Activated T-helper 2 cell treated with anti-CD3 and anti-CD28 coated beads, Interferon-gamma antibody, Interleukin-2, Interleukin-4, amounts not matched to agents 10 μg/mL and 5 μg/mL and 100 μg/mL, durations not matched to agents 14 hours and 24 hours and 36 hours (primary cell): Measurements from ENCODE around the gene FIZ1. TPM values are rescaled to one million over a fixed set of nuclear protein-coding genes. Genes with fewer than 3 reads are reported as not detected.
"Not testable (repeated sequence)": the region's sequence is repeated elsewhere in the genome, so short reads cannot be mapped to it uniquely, and the experiment has no call there.

ENCODE experiments used
- DNase-seq: peaks from one replicate; pipeline ENCODE4 v3.0.0; 2021; ENCODE audit warnings: low spot score
- H3K27ac Mint-ChIP-seq: one replicate; pipeline ENCODE4 v1.8.0; 2021; ENCODE audit warnings: mixed read lengths
- H3K27me3 Mint-ChIP-seq: one replicate; pipeline ENCODE4 v1.8.0; 2021; ENCODE audit warnings: low read depth, mixed read lengths
- H3K36me3 Mint-ChIP-seq: one replicate; pipeline ENCODE4 v1.8.0; 2021; ENCODE audit warnings: low read depth, mixed read lengths
- H3K4me1 Mint-ChIP-seq: one replicate; pipeline ENCODE4 v1.8.0; 2021; ENCODE audit warnings: low read depth, mixed read lengths
- H3K4me3 Mint-ChIP-seq: one replicate; pipeline ENCODE4 v1.8.0; 2021; ENCODE audit warnings: low read depth, mild to moderate bottlenecking, moderate library complexity, mixed read lengths
- H3K9me3 Mint-ChIP-seq: one replicate; pipeline ENCODE4 v1.8.0; 2021; ENCODE audit warnings: mixed read lengths
- intact Hi-C: fragments of 100-400 bp; cut with micrococcal nuclease; formaldehyde crosslinking; loops from one replicate; pipeline ENCODE4 v1.15.1; 2023
- total RNA-seq: library from RNA; stranded (reverse); gene quantifications from 2 replicates; pipeline ENCODE4 v1.2.3, GENCODE V29; 2022

FIZ1 gene
- total RNA-seq, 1 donor from 2014 or later: 18.9 TPM

DNA sequence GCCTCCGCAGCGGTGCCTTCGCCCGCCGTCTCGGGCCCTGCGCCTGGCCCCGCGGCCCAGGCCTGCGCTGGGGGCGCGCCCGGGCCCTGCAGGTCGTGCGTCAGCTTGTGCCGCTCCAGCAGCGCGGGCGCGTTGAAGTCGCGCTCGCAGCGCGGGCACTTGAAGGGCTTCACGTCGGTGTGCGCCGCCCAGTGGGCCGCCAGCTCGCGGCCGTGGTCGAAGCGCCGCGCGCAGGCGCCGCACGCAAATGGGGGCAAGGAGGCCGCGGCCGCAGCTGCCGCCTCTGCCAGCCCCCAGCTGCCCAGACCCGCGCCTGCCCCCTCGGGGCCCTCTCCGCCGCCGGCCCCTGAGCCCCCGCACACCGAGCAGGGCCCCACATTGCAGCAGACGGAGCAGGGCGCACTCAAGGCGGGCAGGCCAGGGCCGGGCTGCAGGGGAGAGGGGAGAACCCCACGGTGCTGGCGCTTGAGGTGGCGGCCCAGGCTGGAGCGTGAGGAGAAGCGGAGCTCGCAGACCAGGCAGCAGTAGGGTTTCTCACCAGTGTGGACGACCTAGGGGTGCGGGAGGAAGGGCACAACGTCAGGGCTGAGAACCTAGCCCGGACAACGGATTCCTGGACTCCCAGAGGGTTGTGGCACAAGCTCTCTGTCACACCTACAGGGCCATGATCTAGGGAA is 6.1 kb downstream of the FIZ1 start:
- Mint-ChIP-seq H3K9me3 (no peaks in the 10 kb centered on the region), H3K27me3 (no peaks in the 10 kb centered on the region), H3K27ac (no peak overlapping the region), H3K4me3 (no peak overlapping the region), H3K4me1 (peaks cover 2% of the 10 kb centered on the region), H3K36me3 (peaks cover 44% of the 10 kb centered on the region)
- DNase-seq: no peak
- intact Hi-C loops: no loop called here

DNA sequence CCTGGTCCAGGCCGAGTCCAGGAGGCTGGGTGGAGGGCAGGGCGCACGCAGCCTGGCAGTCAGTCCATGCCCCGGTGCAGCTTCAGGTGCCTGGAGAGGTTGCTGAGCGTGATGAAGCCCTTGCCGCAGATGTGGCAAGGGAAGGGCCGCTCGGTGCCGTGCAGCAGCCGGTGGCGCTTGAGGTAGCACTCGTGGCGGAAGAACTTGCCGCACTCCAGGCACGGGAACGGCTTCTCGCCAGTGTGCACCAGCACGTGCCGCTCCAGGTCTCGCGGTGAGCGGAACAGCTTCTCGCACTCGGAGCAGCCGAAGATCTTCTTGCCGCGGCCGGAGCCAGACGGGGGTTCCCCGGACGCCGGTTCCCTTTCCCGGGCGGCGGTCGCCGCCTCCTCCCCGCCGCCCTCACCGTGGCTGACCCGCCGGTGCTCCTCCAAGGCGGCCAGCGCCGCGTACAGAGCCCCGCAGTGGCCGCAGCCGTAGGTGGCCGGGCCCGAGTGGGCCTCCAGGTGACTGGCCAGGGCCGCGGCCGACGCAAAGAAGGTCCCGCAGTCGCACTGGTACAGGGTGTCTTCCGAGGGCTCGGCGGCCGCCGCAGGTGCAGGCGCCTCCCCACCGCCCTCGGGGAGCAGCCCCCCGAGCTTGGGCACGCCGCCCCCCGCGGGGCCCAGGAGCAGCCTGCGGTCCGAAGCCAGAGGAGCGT is 6.8 kb downstream of the FIZ1 start:
- Mint-ChIP-seq H3K9me3 (no peaks in the 10 kb centered on the region), H3K27me3 (no peaks in the 10 kb centered on the region), H3K36me3 (peaks cover 39% of the 10 kb centered on the region), H3K4me3 (no peak overlapping the region), H3K4me1 (peaks cover 2% of the 10 kb centered on the region), H3K27ac (no peak overlapping the region)
- no peak for DNase-seq
- intact Hi-C loops: no loop called here

DNA sequence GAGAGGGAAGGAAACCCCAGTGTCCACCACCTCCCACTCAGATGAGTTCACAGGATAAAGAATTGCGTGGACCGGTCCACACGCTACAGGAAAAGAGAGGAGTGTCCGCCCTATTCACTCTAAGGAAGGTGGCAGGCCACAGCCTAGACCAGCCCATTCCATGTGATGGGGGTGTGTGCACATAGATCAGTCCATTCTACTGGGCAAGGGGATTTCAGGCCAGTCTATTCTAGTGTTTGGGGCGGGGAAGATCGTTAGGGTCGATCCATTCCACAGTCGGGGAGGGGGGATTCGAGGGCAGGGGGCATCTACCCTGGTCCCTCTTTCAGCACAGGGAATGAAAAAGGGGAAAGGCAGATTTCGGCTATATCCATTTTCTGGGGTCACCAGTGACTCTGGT is 7.8 kb downstream of the FIZ1 start:
- DNase-seq: no peak
- Mint-ChIP-seq H3K36me3 (peaks cover 32% of the 10 kb centered on the region), H3K4me3 (no peak overlapping the region), H3K27me3 (peaks cover 5% of the 10 kb centered on the region), H3K9me3 (no peaks in the 10 kb centered on the region), H3K27ac (no peak overlapping the region), H3K4me1 (peaks cover 7% of the 10 kb centered on the region)
- intact Hi-C loops: no loop called here

DNA sequence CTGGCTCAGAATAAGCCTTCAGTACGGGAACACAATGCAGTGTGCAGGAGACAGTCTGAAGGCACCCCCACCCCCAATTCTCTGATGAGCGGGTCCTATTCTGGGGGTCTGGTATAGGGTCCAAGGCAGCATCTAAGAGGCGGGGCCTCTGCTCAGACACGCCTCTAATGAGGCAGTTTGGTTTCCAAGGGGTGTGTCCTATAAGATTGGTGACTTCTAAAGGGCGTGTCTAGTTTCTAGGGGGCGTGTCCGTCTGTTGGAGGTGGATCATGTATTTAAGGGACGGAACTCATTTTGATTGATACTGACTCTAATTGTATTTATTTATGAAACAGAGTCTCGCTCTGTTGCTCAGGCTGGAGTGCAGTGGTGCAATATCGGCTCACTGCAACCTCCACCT is 8.7 kb downstream of the FIZ1 start:
- no peak overlapping the region for H3K27ac Mint-ChIP-seq
- no peaks in the 10 kb centered on the region for H3K9me3 Mint-ChIP-seq
- DNase-seq: no peak
- H3K4me1 Mint-ChIP-seq: peaks cover 11% of the 10 kb centered on the region
- intact Hi-C loops: no loop called here
- no peak overlapping the region for H3K4me3 Mint-ChIP-seq
- H3K36me3 Mint-ChIP-seq: peaks cover 23% of the 10 kb centered on the region
- H3K27me3 Mint-ChIP-seq: peaks cover 6% of the 10 kb centered on the region

DNA sequence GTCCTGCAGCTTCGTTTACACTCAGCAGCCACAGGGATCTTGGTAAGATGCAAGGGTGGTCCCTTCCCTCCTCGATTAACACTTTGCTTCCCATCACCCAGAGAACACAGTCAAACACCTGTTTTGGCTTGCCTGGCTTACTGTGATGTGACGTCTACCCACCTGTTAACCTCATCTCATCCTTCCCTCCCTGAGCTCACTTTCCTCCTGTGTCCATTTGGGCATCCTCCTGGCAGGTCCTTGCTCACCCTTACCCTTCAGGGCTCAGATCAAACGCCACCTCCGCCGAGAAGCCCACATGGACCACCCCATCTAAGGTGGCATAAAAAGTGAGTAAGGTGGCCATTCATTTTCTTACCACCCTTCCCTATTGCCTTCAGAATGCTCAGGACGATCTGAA is 9.2 kb downstream of the FIZ1 start:
- H3K27me3 Mint-ChIP-seq: peaks cover 11% of the 10 kb centered on the region
- no peaks in the 10 kb centered on the region for H3K9me3 Mint-ChIP-seq
- H3K4me3 Mint-ChIP-seq: no peak overlapping the region
- peaks cover 14% of the 10 kb centered on the region for H3K4me1 Mint-ChIP-seq
- H3K27ac Mint-ChIP-seq: no peak overlapping the region
- peaks cover 18% of the 10 kb centered on the region for H3K36me3 Mint-ChIP-seq
- DNase-seq: no peak
- intact Hi-C loops: no loop called here

DNA sequence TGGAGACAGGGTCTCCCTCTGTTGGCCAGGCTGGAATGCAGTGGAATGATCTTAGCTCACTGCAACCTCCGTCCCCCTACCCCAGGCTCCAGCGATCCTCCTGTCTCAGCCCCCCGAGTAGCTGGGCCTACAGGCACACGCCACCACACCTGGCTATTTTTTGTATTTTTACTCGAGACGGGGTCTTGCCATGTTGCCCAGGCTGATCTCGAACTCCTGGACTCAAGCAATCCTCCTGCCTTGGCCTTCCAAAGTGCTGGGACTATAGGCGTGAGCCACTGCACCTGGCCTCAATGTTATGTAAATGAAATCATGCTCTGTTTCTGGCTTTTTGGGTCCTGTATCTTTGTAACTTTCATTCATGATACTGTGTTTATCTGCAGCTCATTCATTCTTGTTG is 10.6 kb downstream of the FIZ1 start:
- no peak overlapping the region for H3K27ac Mint-ChIP-seq
- intact Hi-C loops: loop anchor here (5.0 kb wide), 1 partner anchor 39 kb away; no protein-coding TSS in a partner anchor
- no peak for DNase-seq
- peaks cover 13% of the 10 kb centered on the region for H3K4me1 Mint-ChIP-seq
- H3K36me3 Mint-ChIP-seq: peaks cover 9% of the 10 kb centered on the region
- no peak overlapping the region for H3K4me3 Mint-ChIP-seq
- H3K9me3 Mint-ChIP-seq: no peaks in the 10 kb centered on the region
- peaks cover 13% of the 10 kb centered on the region for H3K27me3 Mint-ChIP-seq

DNA sequence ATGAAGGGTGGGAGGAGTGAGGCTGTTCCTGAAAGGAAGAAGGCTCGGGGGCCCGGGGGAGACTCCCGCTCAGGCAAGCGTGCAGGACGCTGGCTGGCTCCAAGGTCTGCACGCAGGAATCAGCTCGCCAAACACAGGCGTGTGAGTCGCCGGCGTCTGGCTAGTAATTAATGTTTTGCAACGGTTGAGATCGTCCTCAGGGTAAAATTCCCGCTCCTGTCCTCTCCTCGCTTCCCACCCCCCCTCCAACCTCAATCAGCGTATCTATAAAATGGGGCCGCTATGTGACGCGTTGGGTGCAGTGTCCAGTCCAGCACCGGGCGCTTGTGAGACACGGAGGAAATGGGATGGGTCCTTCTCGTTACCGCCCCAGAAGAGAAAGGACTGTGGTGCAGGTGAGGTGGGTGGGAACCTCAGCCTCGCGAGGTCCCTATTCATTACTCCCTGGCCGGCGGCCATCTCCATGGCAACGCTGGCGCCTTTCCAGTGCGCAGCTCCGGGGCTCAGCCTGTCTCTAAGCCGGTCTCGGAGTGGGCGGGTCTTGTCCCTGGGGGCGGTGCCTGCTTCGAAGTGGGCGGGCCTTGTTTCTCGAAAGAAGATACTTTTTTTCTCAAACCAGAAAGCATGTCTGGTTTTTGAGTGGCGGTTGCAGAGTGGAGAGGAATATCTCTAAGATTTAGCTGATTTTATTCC is 12.2 kb downstream of the FIZ1 start:
- peak; percentile 86 for DNase-seq
- Mint-ChIP-seq H3K27me3 (peaks cover 13% of the 10 kb centered on the region), H3K4me1 (peaks cover 13% of the 10 kb centered on the region), H3K36me3 (peaks cover 6% of the 10 kb centered on the region), H3K27ac (no peak overlapping the region), H3K9me3 (no peaks in the 10 kb centered on the region), H3K4me3 (peak overlapping the region; percentile 75)
- intact Hi-C loops: loop anchor here (1.0 to 5.0 kb wide), 3 partner anchors 12 to 40 kb away; partner anchors contain the start of genes FIZ1 and ZNF865

DNA sequence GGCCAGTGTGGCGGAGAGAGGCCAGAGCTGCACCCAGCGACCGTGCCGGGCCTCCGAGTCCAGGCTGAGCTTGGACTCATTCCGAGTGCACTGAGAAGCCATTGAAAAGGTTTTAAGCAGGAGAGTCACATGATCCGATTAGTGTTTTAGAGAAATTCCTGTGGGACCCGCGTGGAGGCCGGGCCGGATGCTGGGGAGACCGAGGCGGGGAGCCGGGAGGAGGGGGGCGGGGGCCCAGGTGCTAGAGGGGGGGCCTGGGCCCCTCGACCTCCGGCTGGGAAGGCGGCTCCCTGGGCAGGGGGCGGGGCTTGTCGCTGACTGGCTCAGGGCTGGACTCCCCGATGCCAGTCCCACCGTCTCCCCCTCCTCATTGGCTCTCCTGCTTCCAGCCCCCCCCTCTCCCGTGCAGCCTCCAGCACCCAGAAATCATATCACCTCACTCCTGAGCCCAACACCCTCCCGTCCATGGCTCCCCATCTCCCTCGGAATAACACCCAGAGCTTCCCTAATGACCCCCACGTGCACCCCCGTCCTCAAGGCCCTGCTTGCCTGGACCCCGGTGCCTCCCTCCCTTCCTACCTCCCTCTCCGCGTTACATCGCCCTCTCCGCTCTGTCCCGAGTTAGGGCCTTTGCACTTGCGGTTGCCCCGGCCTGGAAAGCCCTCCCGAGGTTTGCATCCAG is 13.5 kb downstream of the FIZ1 start:
- no peak for DNase-seq
- H3K27me3 Mint-ChIP-seq: peaks cover 13% of the 10 kb centered on the region
- H3K9me3 Mint-ChIP-seq: no peaks in the 10 kb centered on the region
- H3K36me3 Mint-ChIP-seq: no peaks in the 10 kb centered on the region
- peak overlapping the region; percentile 49 for H3K4me3 Mint-ChIP-seq
- intact Hi-C loops: loop anchor here (2.0 to 5.0 kb wide), 2 partner anchors 19 to 42 kb away; partner anchors contain the start of gene ZNF865
- H3K4me1 Mint-ChIP-seq: peaks cover 21% of the 10 kb centered on the region
- H3K27ac Mint-ChIP-seq: no peak overlapping the region

DNA sequence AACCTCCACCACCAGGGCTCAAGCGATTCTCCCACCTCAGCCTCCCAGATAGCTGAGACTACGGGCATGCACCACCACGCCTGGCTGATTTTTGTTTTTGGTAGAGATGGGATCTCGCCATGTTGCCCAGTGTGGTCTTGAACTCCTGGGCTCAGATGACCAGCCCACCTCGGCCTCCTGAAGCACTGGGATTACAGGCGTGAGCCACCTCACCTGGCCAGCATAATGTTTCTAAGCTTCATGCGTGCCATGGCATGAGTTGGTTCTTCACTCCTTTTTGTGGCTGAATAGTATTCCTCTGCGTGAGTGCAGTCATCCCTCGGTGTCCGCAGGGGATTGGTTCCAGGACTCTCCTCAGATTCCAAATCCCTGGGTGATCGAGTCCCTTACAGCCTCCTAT is 14.4 kb downstream of the FIZ1 start:
- intact Hi-C loops: loop anchor here (5.0 kb wide), 1 partner anchor 42 kb away; no protein-coding TSS in a partner anchor
- no peak overlapping the region for H3K4me3 Mint-ChIP-seq
- H3K9me3 Mint-ChIP-seq: no peaks in the 10 kb centered on the region
- no peak for DNase-seq
- peaks cover under 1% of the 10 kb centered on the region for H3K36me3 Mint-ChIP-seq
- no peak overlapping the region for H3K27ac Mint-ChIP-seq
- H3K27me3 Mint-ChIP-seq: peaks cover 13% of the 10 kb centered on the region
- peaks cover 23% of the 10 kb centered on the region for H3K4me1 Mint-ChIP-seq

DNA sequence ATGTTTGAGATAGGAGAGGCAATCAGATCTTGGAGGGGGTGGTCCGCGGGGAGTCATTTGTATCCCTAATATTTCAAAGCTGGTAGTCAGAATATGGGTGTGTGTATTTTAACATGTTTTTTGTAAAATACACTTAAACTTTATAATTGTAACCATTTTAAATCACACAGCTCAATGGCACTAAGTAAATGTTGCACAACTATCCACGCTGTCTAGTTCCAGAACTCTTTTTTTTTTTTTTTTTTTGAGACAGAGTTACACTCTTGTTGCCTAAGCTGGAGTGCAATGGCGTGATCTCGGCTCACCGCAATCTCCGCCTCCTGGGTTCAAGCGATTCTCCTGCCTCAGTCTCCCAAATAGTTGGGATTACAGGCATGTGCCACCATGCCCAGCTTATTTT is 15.4 kb downstream of the FIZ1 start:
- H3K4me3 Mint-ChIP-seq, H3K9me3 Mint-ChIP-seq, H3K27ac Mint-ChIP-seq, DNase-seq, intact Hi-C loops, H3K36me3 Mint-ChIP-seq: not testable (repeated sequence)
- Mint-ChIP-seq H3K4me1 (peaks cover 27% of the 10 kb centered on the region), H3K27me3 (peaks cover 13% of the 10 kb centered on the region)

DNA sequence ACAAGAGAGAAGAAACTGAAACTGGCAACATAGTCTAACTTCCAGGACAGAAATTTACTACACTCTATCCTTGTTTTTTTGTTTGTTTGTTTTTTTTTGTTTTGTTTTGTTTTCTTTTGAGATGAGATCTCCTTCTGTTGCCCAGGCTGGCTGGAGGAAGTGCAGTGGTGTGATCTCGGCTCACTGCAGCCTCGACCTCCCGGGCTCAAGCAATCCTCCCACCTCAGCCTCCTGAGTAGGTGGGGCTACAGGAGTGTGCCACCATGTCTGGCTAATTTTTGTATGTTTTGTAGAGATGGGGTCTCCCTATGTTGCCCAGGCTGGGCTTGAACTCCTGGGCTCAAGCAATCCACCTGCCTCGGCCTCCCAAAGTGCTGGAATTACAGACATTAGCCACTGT is 17.0 kb downstream of the FIZ1 start:
- DNase-seq, H3K36me3 Mint-ChIP-seq, H3K9me3 Mint-ChIP-seq, H3K4me3 Mint-ChIP-seq, intact Hi-C loops, H3K27ac Mint-ChIP-seq: not testable (repeated sequence)
- H3K27me3 Mint-ChIP-seq: peaks cover 11% of the 10 kb centered on the region
- peaks cover 25% of the 10 kb centered on the region for H3K4me1 Mint-ChIP-seq

DNA sequence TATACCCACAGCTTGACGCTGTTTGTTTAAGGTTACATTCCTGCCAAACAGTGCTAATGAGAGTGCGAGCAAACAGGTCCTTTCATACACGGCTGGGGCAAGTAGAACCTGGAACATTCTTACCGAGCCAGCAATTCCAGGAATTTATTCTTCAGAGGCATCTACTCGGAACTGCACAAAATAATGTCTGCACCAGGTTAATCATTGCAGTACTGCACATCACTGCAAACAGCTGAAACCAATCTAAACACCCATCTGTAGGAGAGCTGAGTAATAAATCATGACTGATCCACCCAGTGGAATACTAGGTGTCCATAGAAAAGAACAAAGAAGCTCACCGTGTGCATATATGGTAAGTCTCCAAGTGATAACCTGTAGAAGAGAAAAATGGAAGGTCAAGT is 17.5 kb downstream of the FIZ1 start:
- Mint-ChIP-seq H3K4me3 (peak overlapping the region; percentile 33), H3K27me3 (peaks cover 8% of the 10 kb centered on the region), H3K36me3 (peaks cover 14% of the 10 kb centered on the region), H3K4me1 (peaks cover 22% of the 10 kb centered on the region), H3K27ac (no peak overlapping the region), H3K9me3 (no peaks in the 10 kb centered on the region)
- no peak for DNase-seq
- intact Hi-C loops: no loop called here
